ENCODE measurements around the gene EMILIN2.

- TF ChIP-seq, protein P1, sequence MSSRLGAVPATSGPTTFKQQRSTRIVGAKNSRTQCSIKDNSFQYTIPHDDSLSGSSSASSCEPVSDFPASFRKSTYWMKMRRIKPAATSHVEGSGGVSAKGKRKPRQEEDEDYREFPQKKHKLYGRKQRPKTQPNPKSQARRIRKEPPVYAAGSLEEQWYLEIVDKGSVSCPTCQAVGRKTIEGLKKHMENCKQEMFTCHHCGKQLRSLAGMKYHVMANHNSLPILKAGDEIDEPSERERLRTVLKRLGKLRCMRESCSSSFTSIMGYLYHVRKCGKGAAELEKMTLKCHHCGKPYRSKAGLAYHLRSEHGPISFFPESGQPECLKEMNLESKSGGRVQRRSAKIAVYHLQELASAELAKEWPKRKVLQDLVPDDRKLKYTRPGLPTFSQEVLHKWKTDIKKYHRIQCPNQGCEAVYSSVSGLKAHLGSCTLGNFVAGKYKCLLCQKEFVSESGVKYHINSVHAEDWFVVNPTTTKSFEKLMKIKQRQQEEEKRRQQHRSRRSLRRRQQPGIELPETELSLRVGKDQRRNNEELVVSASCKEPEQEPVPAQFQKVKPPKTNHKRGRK (CRISPR knock-in tag; IDR thresholded peaks at IDR 0.05; ENCODE audit: borderline replicate concordance), result no peak
- TF ChIP-seq ZNF232 (CRISPR knock-in tag; IDR thresholded peaks at IDR 0.05) (no peak), USF2 (CRISPR knock-in tag; IDR thresholded peaks at IDR 0.05) (no peak), JUN (CRISPR knock-in tag; IDR thresholded peaks at IDR 0.05) (no peak), IRF2 (CRISPR knock-in tag; IDR thresholded peaks at IDR 0.05; ENCODE audit: borderline replicate concordance, low read depth) (no peak), FOXK1 (CRISPR knock-in tag; IDR thresholded peaks at IDR 0.05) (no peak), CDX4 (CRISPR knock-in tag; IDR thresholded peaks at IDR 0.05; ENCODE audit: borderline replicate concordance) (no peak), RELA (CRISPR knock-in tag; IDR thresholded peaks at IDR 0.05; ENCODE audit: borderline replicate concordance) (no peak)
- TF ChIP-seq, protein P2, sequence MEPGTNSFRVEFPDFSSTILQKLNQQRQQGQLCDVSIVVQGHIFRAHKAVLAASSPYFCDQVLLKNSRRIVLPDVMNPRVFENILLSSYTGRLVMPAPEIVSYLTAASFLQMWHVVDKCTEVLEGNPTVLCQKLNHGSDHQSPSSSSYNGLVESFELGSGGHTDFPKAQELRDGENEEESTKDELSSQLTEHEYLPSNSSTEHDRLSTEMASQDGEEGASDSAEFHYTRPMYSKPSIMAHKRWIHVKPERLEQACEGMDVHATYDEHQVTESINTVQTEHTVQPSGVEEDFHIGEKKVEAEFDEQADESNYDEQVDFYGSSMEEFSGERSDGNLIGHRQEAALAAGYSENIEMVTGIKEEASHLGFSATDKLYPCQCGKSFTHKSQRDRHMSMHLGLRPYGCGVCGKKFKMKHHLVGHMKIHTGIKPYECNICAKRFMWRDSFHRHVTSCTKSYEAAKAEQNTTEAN (CRISPR knock-in tag; IDR thresholded peaks at IDR 0.05), result no peak
- TF ChIP-seq, protein P3, sequence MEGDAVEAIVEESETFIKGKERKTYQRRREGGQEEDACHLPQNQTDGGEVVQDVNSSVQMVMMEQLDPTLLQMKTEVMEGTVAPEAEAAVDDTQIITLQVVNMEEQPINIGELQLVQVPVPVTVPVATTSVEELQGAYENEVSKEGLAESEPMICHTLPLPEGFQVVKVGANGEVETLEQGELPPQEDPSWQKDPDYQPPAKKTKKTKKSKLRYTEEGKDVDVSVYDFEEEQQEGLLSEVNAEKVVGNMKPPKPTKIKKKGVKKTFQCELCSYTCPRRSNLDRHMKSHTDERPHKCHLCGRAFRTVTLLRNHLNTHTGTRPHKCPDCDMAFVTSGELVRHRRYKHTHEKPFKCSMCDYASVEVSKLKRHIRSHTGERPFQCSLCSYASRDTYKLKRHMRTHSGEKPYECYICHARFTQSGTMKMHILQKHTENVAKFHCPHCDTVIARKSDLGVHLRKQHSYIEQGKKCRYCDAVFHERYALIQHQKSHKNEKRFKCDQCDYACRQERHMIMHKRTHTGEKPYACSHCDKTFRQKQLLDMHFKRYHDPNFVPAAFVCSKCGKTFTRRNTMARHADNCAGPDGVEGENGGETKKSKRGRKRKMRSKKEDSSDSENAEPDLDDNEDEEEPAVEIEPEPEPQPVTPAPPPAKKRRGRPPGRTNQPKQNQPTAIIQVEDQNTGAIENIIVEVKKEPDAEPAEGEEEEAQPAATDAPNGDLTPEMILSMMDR (IDR thresholded peaks at IDR 0.05), result no peak
- TF ChIP-seq, protein P4, sequence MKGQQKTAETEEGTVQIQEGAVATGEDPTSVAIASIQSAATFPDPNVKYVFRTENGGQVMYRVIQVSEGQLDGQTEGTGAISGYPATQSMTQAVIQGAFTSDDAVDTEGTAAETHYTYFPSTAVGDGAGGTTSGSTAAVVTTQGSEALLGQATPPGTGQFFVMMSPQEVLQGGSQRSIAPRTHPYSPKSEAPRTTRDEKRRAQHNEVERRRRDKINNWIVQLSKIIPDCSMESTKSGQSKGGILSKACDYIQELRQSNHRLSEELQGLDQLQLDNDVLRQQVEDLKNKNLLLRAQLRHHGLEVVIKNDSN (CRISPR knock-in tag; IDR thresholded peaks at IDR 0.05), result no peak
Measured at GRCh38 chr18:2920027-2920426, 73.2 kb downstream of the EMILIN2 start.

Measured in WTC11 (cell line).